ENCODE measurements around the gene EDN1. TPM values are rescaled to one million over a fixed set of nuclear protein-coding genes. Genes with fewer than 3 reads are reported as not detected.

Gene EDN1
- total and polyA plus RNA-seq, 7 donors: 3.9 to 9.8 (median 6.4) TPM

- no peaks in the 10 kb centered on the region for H3K27me3 ChIP-seq
- WGBS, 2 donors: 28 to 64% methylated on average over 4 of the region's 4 CpGs
- no peak for DNase-seq
- intact Hi-C loops (cut with DNase I): no loop called here
- H3K36me3 ChIP-seq: no peaks in the 10 kb centered on the region
- H3K4me1 ChIP-seq: peaks cover 0 to 16% (median 0%) of the 10 kb centered on the region in 4 donors
- TF ChIP-seq POLR2AphosphoS5 (IDR thresholded peaks at IDR 0.05) (no peak), CTCF (IDR thresholded peaks at IDR 0.05) (no peak), EP300 (IDR thresholded peaks at IDR 0.05) (no peak), POLR2A (IDR thresholded peaks at IDR 0.05) (no peak)
- no peak overlapping the region for H3K4me3 ChIP-seq
- no peak overlapping the region for H3K27ac ChIP-seq
- no peaks in the 10 kb centered on the region for H3K9me3 ChIP-seq
These were observed 10.7 kb upstream of the EDN1 start for GRCh38 chr6:12279322-12280091.

- intact Hi-C loops (cut with DNase I): no loop called here
- no peak for TF ChIP-seq EP300 (IDR thresholded peaks at IDR 0.05)
- TF ChIP-seq POLR2A (IDR thresholded peaks at IDR 0.05): no peak
- no peak for TF ChIP-seq POLR2AphosphoS5 (IDR thresholded peaks at IDR 0.05)
- no peak for TF ChIP-seq CTCF (IDR thresholded peaks at IDR 0.05)
- Histone ChIP-seq H3K4me1 (peaks cover 0 to 16% (median 0%) of the 10 kb centered on the region in 4 donors), H3K36me3 (no peaks in the 10 kb centered on the region), H3K27ac (no peak overlapping the region), H3K27me3 (no peaks in the 10 kb centered on the region), H3K9me3 (no peaks in the 10 kb centered on the region), H3K4me3 (no peak overlapping the region)
- 83 to 90% methylated on average over 5 of the region's 5 CpGs for WGBS, 2 donors
- no peak for DNase-seq
These were observed 9.7 kb upstream of the EDN1 start for GRCh38 chr6:12280458-12280857.

GRCh38 chr6:12280902-12281301 is 9.3 kb upstream of the EDN1 start:
- no peak for DNase-seq
- TF ChIP-seq POLR2A (IDR thresholded peaks at IDR 0.05) (no peak), CTCF (IDR thresholded peaks at IDR 0.05) (no peak), EP300 (IDR thresholded peaks at IDR 0.05) (no peak), POLR2AphosphoS5 (IDR thresholded peaks at IDR 0.05) (no peak)
- Histone ChIP-seq H3K9me3 (no peaks in the 10 kb centered on the region), H3K27ac (no peak overlapping the region), H3K4me3 (no peak overlapping the region), H3K27me3 (no peaks in the 10 kb centered on the region), H3K4me1 (peaks cover 0 to 16% (median 0%) of the 10 kb centered on the region in 4 donors), H3K36me3 (no peaks in the 10 kb centered on the region)
- intact Hi-C loops (cut with DNase I): no loop called here
- 87 to 93% methylated on average over 3 of the region's 3 CpGs for WGBS, 2 donors

- no peak overlapping the region for H3K27ac ChIP-seq
- WGBS, 2 donors: 57 to 73% methylated on average over 4 of the region's 4 CpGs
- intact Hi-C loops (cut with DNase I): no loop called here
These were observed 6.3 kb upstream of the EDN1 start for GRCh38 chr6:12283904-12284303.

More at GRCh38 chr6:12283904-12284303, 6.3 kb upstream of the EDN1 start:
- no peak overlapping the region for H3K4me3 ChIP-seq
- no peak for TF ChIP-seq POLR2AphosphoS5 (IDR thresholded peaks at IDR 0.05)
- TF ChIP-seq EP300 (IDR thresholded peaks at IDR 0.05): no peak
- TF ChIP-seq CTCF (IDR thresholded peaks at IDR 0.05): no peak
- TF ChIP-seq POLR2A (IDR thresholded peaks at IDR 0.05): no peak
- no peak for DNase-seq
- no peaks in the 10 kb centered on the region for H3K36me3 ChIP-seq
- no peaks in the 10 kb centered on the region for H3K27me3 ChIP-seq
- peaks cover 0 to 23% (median 0%) of the 10 kb centered on the region in 4 donors for H3K4me1 ChIP-seq
- H3K9me3 ChIP-seq: no peaks in the 10 kb centered on the region

All from sigmoid colon (tissue), 7 donors.